Stimulated activated CD8-positive, alpha-beta memory T cell treated with anti-CD3 and anti-CD28 coated beads, Interleukin-15, amount 100 ng/mL, for 24 hours (primary cell): ENCODE measurements around the gene PGBD1.
"Not testable (repeated sequence)": the region's sequence is repeated elsewhere in the genome, so short reads cannot be mapped to it uniquely, and the experiment has no call there.

Experiments
- DNase-seq: peaks from one replicate; pipeline ENCODE4 v3.0.0-alpha.2; 2020; ENCODE audit warnings: low read depth

PGBD1 gene

DNA sequence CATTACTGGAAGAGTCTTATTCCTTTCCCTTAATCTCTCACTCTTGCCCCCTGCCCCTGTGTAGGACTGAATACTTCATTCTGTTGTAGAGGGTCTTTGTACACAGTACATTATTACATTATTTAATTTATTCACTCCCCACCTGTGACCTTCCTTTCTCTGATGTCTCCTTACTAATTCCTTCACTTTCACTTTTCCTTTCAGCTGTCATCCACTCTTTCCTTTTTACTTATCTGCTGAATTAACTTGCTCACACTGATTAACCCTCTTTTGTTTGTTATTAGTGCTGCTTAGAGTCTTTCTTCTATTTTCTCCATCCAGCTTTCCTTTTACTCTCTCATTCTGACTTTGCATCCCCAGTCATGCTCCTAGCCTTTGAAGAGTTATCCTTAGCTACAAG lies 6.5 kb upstream of the PGBD1 start:
- no peak for DNase-seq

GRCh38 chr6:28277746-28278145 lies 3.6 kb upstream of the PGBD1 start:
- DNase-seq, result no peak

- no peak for DNase-seq
Measured at GRCh38 chr6:28280595-28281287, 631 bp upstream of the PGBD1 start.

- DNase-seq, result no peak
Measured at GRCh38 chr6:28282926-28283325, 1.6 kb downstream of the PGBD1 start.

GRCh38 chr6:28291573-28291972 lies 10.2 kb downstream of the PGBD1 start:
- no peak for DNase-seq

DNA sequence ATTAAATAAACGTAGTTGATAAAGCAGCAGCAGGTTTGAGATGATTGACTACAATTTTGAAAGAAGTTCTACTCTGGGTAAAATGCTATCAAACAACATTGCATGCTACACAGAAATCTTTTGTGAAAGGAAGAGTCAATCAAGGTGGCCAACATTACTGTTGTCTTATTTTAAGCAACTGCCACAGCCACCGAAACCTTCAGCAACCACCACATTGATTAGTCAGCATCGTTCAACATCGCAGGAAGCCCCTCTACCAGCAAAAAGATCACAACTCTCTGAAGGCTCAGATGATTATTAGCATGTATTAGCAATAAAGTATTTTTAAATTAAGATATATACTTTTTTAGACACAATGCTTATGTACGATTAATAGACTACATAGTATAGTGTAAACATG lies 14.0 kb downstream of the PGBD1 start:
- DNase-seq, result no peak

- DNase-seq, result no peak
Measured at GRCh38 chr6:28296520-28297060, 15.2 kb downstream of the PGBD1 start.

DNA sequence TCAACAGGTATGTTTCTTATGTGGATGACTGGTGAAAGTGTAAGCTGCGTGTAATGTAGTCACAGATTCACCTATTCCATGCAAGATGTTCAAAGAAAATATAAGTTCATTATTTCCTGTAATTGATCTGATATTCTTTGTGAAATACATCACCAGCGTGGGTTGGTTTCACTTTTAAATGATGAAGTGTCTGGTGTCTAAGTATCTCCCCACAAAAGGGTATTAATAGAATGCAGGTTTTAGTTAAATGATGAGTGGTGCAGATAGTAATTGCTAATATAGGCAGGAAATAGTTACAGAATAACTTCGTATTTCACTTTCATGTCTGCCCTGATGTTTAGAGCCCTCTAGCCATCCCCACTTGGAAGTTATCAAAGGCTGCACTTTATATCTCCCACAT lies 22.2 kb downstream of the PGBD1 start:
- no peak for DNase-seq

- DNase-seq, result not testable (repeated sequence)
Measured at GRCh38 chr6:28306363-28306762, 25.0 kb downstream of the PGBD1 start.

- DNase-seq, result no peak
Measured at GRCh38 chr6:28311139-28311823, 29.9 kb downstream of the PGBD1 start.

DNA sequence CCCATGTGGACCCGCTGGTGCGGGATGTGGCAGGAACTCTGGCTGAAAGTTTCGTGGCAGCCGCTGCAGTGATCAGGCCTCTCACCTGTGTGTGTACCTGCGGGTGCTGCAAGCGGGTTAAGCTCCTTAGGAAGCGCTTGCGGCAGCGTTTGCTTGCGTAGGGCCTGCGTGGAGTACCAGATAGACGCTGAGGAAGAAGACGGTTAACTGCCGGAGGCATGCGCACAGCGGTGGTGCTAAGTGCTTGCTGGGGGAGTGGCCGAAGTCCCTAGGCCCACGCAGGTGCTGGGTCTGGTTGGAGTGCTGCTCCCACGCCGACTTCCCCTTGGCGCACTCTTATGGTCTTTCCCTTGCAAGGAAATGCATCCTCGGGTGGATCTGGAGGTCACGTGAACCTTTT lies 31.6 kb downstream of the PGBD1 start:
- DNase-seq, result no peak

DNA sequence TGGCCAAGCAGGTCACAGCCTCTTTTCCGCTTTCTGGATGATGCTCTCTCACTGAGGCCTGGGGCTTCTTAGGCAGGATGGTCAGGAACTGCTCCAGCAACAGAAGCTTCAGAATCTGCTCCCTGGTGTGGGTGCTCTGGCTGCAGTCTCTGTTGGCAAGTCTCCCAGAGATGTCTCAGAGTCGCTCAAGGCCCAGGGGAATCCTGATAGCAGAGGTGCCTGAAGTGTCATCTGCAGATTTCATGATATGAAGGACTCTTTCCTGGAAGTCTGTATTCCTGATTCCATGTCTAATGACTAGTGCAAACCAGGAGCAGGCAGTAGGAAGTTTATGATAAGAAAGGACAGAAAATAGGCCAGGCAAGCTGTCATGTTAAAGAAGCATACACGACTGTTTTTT lies 34.3 kb downstream of the PGBD1 start:
- no peak for DNase-seq

DNA sequence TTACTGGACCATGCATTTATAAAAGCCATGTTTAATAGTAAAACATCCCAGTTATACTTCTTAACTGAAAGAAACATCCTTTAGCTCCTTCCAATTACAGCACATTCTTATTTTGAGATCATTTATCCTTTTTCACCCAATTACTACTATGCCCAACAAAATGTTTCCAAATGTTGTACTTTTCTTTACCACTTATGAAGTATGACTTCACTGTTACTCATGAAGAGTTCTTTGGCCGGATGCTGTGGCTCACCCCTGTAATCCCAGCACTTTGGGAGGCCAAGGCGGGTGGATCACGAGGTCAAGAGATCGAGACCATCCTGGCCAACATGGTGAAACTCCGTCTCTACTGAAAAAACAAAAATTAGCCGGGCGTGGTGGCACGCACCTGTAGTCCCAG lies 36.5 kb downstream of the PGBD1 start:
- DNase-seq, result not testable (repeated sequence)

DNA sequence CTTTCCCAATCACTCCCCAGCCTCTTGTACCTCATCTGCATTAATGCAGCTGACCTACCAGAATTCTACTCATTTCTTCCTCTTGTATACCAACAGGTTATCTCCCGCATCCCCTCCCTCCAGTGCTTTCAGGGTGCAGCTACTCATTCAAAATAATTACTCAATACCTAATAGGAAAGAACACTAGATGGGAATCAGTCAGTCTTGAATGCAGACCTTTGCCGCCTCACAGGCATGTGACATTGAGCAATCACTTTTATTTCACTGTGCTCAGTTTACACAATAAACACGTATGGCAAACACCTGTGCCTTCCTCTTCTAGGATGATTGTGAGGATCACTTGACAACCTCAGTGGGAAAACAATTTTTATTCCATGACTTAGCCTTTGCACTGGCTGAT lies 41.3 kb downstream of the PGBD1 start:
- DNase-seq, result no peak

DNA sequence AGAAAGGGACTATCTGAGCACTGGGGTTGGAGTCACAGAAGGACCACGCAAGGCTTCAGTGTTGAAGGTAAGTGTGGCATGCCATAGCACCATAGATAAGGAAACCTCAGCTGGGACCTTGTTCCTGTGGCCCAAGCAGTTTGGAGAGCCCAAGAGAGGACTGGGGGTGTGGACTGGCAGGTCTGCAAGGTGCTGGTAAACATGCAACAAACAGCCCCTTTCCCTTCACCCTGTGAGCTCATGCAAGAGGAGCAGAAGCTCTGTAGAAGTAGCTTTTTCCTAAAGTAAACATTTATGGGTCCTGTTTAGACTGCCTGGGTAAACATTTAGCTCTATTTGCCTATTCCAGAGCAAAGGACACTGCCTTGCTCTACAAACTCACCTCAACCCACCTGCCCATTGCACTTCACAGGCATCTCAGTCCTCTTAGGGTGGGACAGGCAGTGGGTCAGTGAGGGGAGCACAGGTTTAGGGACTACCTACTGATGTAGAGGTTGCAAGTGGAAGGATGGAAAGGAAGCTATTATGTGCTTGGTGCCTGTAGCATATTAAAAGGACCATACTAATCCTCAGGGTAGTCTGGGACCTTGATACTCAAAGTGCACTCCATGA lies 42.5 kb downstream of the PGBD1 start:
- no peak for DNase-seq

DNA sequence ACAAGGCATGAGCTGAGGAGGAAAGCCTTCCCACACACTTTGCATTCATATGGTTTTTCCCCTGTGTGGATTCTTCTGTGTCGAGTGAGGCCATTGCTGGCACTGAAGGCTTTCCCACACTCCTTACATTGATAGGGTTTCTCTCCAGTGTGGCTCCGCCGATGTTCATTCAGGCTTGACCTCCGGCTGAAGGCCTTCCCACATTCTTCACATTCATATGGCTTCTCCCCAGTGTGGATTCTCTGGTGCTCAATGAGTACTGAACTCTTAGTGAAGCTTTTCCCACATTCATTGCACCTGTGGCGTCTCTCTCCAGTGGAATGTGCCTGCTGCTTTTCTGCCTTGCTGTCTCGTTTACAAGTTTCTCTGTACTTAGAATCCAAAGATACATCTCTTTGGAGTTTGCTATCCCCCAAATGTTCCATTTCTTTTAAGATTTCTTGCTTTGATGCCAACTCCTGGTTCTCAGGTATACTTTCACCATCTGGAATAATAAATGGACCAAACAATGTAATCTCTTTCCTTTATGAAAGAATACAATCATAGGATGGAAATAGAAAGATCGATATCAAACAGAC lies 45.1 kb downstream of the PGBD1 start:
- DNase-seq, result no peak

DNA sequence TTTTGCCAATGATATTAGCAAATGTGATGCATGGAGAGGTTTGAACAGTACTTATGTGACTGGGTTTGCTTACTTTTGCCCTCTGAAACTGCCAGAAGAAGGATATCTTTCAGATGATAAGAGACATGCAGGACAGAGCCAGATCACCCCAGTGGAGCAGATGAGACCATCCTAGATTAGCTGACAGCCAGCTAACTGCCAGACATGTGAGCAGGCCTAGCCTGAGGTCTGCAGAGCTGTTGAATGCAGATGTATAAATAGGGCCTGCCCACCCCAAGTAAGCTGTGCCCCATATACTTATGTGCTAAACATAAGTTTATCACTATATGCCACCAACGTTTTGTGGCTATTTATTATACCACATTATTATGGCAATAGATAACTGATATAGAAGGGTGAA lies 48.7 kb downstream of the PGBD1 start:
- DNase-seq, result no peak

DNA sequence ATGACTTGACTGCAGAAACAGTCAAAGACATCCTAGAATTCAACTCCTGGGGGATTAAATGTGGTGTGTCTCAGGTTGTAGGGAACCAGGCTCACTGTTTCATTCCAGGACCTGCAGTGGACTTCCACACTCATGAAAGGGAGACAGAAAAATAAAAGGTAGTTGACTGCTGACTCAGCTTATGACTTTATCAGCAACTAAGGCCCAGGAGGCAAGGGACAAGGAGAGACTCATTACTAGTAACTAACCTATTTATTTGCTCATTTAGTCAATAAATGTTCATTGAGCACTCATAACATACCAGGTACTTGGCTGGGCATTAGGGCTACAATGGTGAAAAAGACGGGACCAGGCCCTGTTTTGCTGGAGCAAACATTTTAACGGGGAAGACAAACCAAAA lies 51.7 kb downstream of the PGBD1 start:
- no peak for DNase-seq

- DNase-seq, result no peak
Measured at GRCh38 chr6:28333599-28334018, 52.2 kb downstream of the PGBD1 start.

- DNase-seq, result no peak
Measured at GRCh38 chr6:28334286-28335039, 53.1 kb downstream of the PGBD1 start.

DNA sequence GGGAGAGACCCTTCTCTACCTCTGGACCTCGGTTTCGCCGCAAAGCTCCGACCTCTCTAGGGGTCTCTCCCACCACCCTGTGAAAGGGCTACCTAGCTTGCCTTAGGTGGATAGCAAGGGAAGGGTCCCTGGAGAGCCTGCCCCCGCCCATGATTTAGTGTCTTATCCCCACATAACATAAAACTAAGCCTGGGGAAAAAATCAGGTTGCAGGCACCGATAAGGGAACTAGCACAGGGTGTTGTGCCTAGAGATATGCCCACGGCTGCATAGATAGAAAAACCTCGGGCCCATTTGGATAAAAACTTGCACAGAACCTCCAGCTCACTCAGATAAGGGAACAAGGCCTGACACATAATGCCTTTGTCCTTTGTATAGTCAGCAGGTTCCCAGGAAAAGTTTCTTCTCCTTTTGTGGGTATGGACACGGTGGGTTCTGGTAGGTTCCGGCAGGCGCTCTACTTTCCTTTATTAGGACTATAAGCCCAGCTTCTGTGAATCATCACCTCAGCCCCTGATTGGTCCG lies 53.7 kb downstream of the PGBD1 start:
- no peak for DNase-seq
